Sigmoid colon (tissue), 7 donors: Measurements from ENCODE around the gene DOCK8. TPM values are rescaled to one million over a fixed set of nuclear protein-coding genes. Genes with fewer than 3 reads are reported as not detected.
"Not testable (repeated sequence)": the region's sequence is repeated elsewhere in the genome, so short reads cannot be mapped to it uniquely, and the experiment has no call there.

Experiments used
- DNase-seq: peaks from one replicate; pipeline ENCODE4 v3.0.0-alpha.2; 2019
- H3K27ac ChIP-seq, 4 donors: fragments of 200-600 bp; sonication (generic); one replicate each; pipeline ENCODE4 v1.5.1; 2016 to 2019; ENCODE audit warnings: mild to moderate bottlenecking in 1 of 4
- H3K27me3 ChIP-seq, 3 donors: fragments of 200-600 bp; sonication (generic); one replicate each; pipeline ENCODE4 v1.5.1; 2019; ENCODE audit warnings: mild to moderate bottlenecking in 1 of 3
- H3K36me3 ChIP-seq, 4 donors: fragments of 200-600 bp; sonication (generic); one replicate each; pipeline ENCODE4 v1.5.1; 2016 to 2019
- H3K4me1 ChIP-seq, 4 donors: fragments of 200-600 bp; sonication (generic); one replicate each; pipeline ENCODE4 v1.5.1; 2017 to 2019
- H3K4me3 ChIP-seq, 4 donors: fragments of 200-600 bp; sonication (generic); one replicate each; pipeline ENCODE4 v1.5.1; 2017 to 2019; ENCODE audit warnings: mild to moderate bottlenecking in 2 of 4, moderate library complexity in 1 of 4
- H3K9me3 ChIP-seq, 4 donors: fragments of 200-600 bp in 3 of 4; sonication (generic) in 3 of 4; one replicate each; pipeline versions ENCODE4 v1.5.1 to v1.6.1; 2013 to 2019
- CTCF ChIP-seq, 4 experiments: fragments of 450-650 bp in 3 of 4; fragments of 200-600 bp in 1 of 4; IDR thresholded peaks; one replicate each; pipeline ENCODE4 v1.5.1; 2016 to 2019; ENCODE audit warnings: antibody characterized with exemption in 4 of 4, mild to moderate bottlenecking in 3 of 4, moderate library complexity in 2 of 4
- EP300 ChIP-seq, 4 donors: sonication (generic); formaldehyde crosslinking; IDR thresholded peaks; one replicate each; pipeline ENCODE4 v1.6.1; 2017; ENCODE audit warnings: antibody characterized with exemption in 4 of 4
- POLR2A ChIP-seq, 2 donors: fragments of 450-650 bp; IDR thresholded peaks; one replicate each; pipeline ENCODE4 v1.6.1; 2016; ENCODE audit warnings: antibody characterized with exemption in 2 of 2, mild to moderate bottlenecking in 2 of 2, moderate library complexity in 2 of 2
- POLR2AphosphoS5 ChIP-seq, 4 donors: sonication (generic); formaldehyde crosslinking; IDR thresholded peaks; one replicate each; pipeline ENCODE4 v1.6.1; 2017; ENCODE audit warnings: antibody characterized with exemption in 4 of 4
- WGBS, 2 donors: extraction: QIAGEN DNeasy Blood & Tissue Kit; methylation state at CpG; one replicate each; pipeline ENCODE4 v1.1.7; 2013; 5-methylcytosine and 5-hydroxymethylcytosine counted together
- intact Hi-C: fragments of 100-400 bp; cut with DNase I; formaldehyde crosslinking; loops from one replicate; pipeline ENCODE4 v1.15.1; 2023
- polyA plus RNA-seq, 3 donors: library from polyadenylated mRNA; stranded (reverse); fragments of 200-250 nt; gene quantifications; one replicate each; pipeline ENCODE4 v1.2.3, GENCODE V29; 2013
- total RNA-seq, 4 donors: library from RNA; depleted of rRNA; stranded (reverse); fragments of >200 nt; gene quantifications; one replicate each; pipeline ENCODE4 v1.1.0, GENCODE V29; 2016
- donor health status: healthy with polysubstance abuse.
- donor health status: Bipolar disorder and iron deficiency.
- donor health status: healthy.

DOCK8 gene
- total and polyA plus RNA-seq, 7 donors, result 2.3 to 22.8 (median 6.4) TPM

- H3K36me3 ChIP-seq, result no peaks in the 10 kb centered on the region
- peaks cover 5 to 36% (median 30%) of the 10 kb centered on the region in 3 donors for H3K27me3 ChIP-seq
- H3K27ac ChIP-seq, result peak overlapping the region; percentile 66 to 92 (median 72)
- intact Hi-C loops, result no loop called here
- TF ChIP-seq POLR2A (IDR thresholded peaks at IDR 0.05) (no peak), POLR2AphosphoS5 (IDR thresholded peaks at IDR 0.05) (no peak), CTCF (IDR thresholded peaks at IDR 0.05) (no peak), EP300 (IDR thresholded peaks at IDR 0.05) (no peak)
- no peaks in the 10 kb centered on the region for H3K9me3 ChIP-seq
- 52 to 60% methylated on average over 6 of the region's 6 CpGs for WGBS, 2 donors
- no peak for DNase-seq
- H3K4me1 ChIP-seq, result peaks cover 0 to 14% (median 5%) of the 10 kb centered on the region in 4 donors
- H3K4me3 ChIP-seq, result peak overlapping the region; percentile 28 to 55 (median 50)
Measured at GRCh38 chr9:215631-216155, 1.0 kb downstream of the DOCK8 start.

- intact Hi-C loops, result no loop called here
- H3K4me1 ChIP-seq, result peaks cover 0 to 14% (median 5%) of the 10 kb centered on the region in 4 donors
- TF ChIP-seq POLR2AphosphoS5 (IDR thresholded peaks at IDR 0.05), result no peak
- no peak for TF ChIP-seq CTCF (IDR thresholded peaks at IDR 0.05)
- no peak for TF ChIP-seq POLR2A (IDR thresholded peaks at IDR 0.05)
- TF ChIP-seq EP300 (IDR thresholded peaks at IDR 0.05), result no peak
- no peaks in the 10 kb centered on the region for H3K36me3 ChIP-seq
- no peak overlapping the region for H3K4me3 ChIP-seq
- no peak for DNase-seq
- H3K9me3 ChIP-seq, result no peaks in the 10 kb centered on the region
- H3K27me3 ChIP-seq, result peaks cover 5 to 36% (median 30%) of the 10 kb centered on the region in 3 donors
- 35 to 72% methylated on average over 1 of the region's 1 CpG for WGBS, 2 donors
- H3K27ac ChIP-seq, result peak overlapping the region in 1 of 4 donors; percentile 92
Measured at GRCh38 chr9:216866-217265, 2.2 kb downstream of the DOCK8 start.

- DNase-seq, result no peak
- H3K27ac ChIP-seq, result peak overlapping the region in 1 of 4 donors; percentile 92
- no peaks in the 10 kb centered on the region for H3K9me3 ChIP-seq
- no peak overlapping the region for H3K4me3 ChIP-seq
- 78 to 84% methylated on average over 2 of the region's 2 CpGs for WGBS, 2 donors
- H3K4me1 ChIP-seq, result peaks cover 0 to 14% (median 5%) of the 10 kb centered on the region in 4 donors
- TF ChIP-seq POLR2AphosphoS5 (IDR thresholded peaks at IDR 0.05) (no peak), EP300 (IDR thresholded peaks at IDR 0.05) (no peak), CTCF (IDR thresholded peaks at IDR 0.05) (no peak), POLR2A (IDR thresholded peaks at IDR 0.05) (no peak)
- no peaks in the 10 kb centered on the region for H3K36me3 ChIP-seq
- intact Hi-C loops, result no loop called here
- H3K27me3 ChIP-seq, result peaks cover 5 to 36% (median 30%) of the 10 kb centered on the region in 3 donors
Measured at GRCh38 chr9:217950-218349, 3.3 kb downstream of the DOCK8 start.

- peaks cover 5 to 33% (median 27%) of the 10 kb centered on the region in 3 donors for H3K27me3 ChIP-seq
- H3K4me3 ChIP-seq, DNase-seq, H3K9me3 ChIP-seq, H3K36me3 ChIP-seq, intact Hi-C loops: not testable (repeated sequence)
- H3K27ac ChIP-seq, result peak overlapping the region in 1 of 4 donors; percentile 92
- peaks cover 0 to 12% (median 5%) of the 10 kb centered on the region in 4 donors for H3K4me1 ChIP-seq
- WGBS, 2 donors, result 82 to 93% methylated on average over 7 of the region's 7 CpGs
Measured at GRCh38 chr9:219036-219435, 4.4 kb downstream of the DOCK8 start.

- WGBS, 2 donors, result 71 to 82% methylated on average over 7 of the region's 7 CpGs
- no peak overlapping the region for H3K4me3 ChIP-seq
- no peaks in the 10 kb centered on the region for H3K9me3 ChIP-seq
- peaks cover 0 to 5% (median 2%) of the 10 kb centered on the region in 4 donors for H3K4me1 ChIP-seq
- no peaks in the 10 kb centered on the region for H3K36me3 ChIP-seq
- no peak for DNase-seq
- H3K27ac ChIP-seq, result peak overlapping the region in 1 of 4 donors; percentile 92
- intact Hi-C loops, result no loop called here
- peaks cover 2 to 25% (median 19%) of the 10 kb centered on the region in 3 donors for H3K27me3 ChIP-seq
- TF ChIP-seq CTCF (IDR thresholded peaks at IDR 0.05) (no peak), EP300 (IDR thresholded peaks at IDR 0.05) (no peak), POLR2AphosphoS5 (IDR thresholded peaks at IDR 0.05) (no peak), POLR2A (IDR thresholded peaks at IDR 0.05) (no peak)
Measured at GRCh38 chr9:219670-220365, 5.2 kb downstream of the DOCK8 start.
